Caco-2 (cell line): Measurements from ENCODE around the gene RANBP3. TPM values are rescaled to one million over a fixed set of nuclear protein-coding genes. Genes with fewer than 3 reads are reported as not detected.

Experiments
- BruUV-seq: library from RNA; stranded (reverse); fragments of 400-500 nt; replicated peaks from 2 replicates; lab custom pipeline; 2021; lab: Mats Ljungman, UMichigan
- CTCF ChIA-PET: fragments of 300-600 bp; sonication (Branson Sonifier 250); formaldehyde crosslinking; loops from one replicate; lab custom pipeline; 2022; ENCODE audit warnings: antibody characterized with exemption; lab: Charles Lee
- POLR2A ChIA-PET: fragments of 300-600 bp; sonication (Branson Sonifier 250); formaldehyde crosslinking; loops from one replicate; lab custom pipeline; 2022; ENCODE audit warnings: antibody characterized with exemption; lab: Charles Lee
- DNase-seq, 2 experiments: peaks; one replicate each; pipeline versions ENCODE4 v3.0.0 to v3.0.0-alpha.2; 2020 to 2022
- H3K27me3 ChIP-seq: replicated peaks from 2 replicates; pipeline ENCODE4 v1.6.0; 2011; ENCODE audit warnings: low read length; ENCODE audit not compliant: control insufficient read depth, insufficient read depth
- H3K36me3 ChIP-seq: 2 replicates; pipeline ENCODE4 v1.5.1; 2011; ENCODE audit warnings: low read length; ENCODE audit not compliant: control insufficient read depth, insufficient read depth
- H3K4me1 ChIP-seq: fragments of 250-450 bp; sonication (Bioruptor Pico); 2 replicates; pipeline ENCODE4 v1.5.1; 2020; ENCODE audit warnings: mild to moderate bottlenecking
- H3K4me3 ChIP-seq: 2 replicates; pipeline ENCODE4 v1.5.1; 2011; ENCODE audit warnings: low read depth, mild to moderate bottlenecking, control low read depth, low read length
- H3K9me3 ChIP-seq: fragments of 250-450 bp; sonication (Bioruptor Pico); 2 replicates; pipeline ENCODE4 v1.5.1; 2020; ENCODE audit warnings: mild to moderate bottlenecking, moderate library complexity
- H3K27ac Mint-ChIP-seq: one replicate; pipeline ENCODE4 v1.8.0; 2022; ENCODE audit warnings: mixed read lengths; ENCODE audit not compliant: unreplicated experiment
- H3K27me3 Mint-ChIP-seq: one replicate; pipeline ENCODE4 v1.8.0; 2022; ENCODE audit warnings: mixed read lengths; ENCODE audit not compliant: insufficient read depth, unreplicated experiment
- H3K36me3 Mint-ChIP-seq: one replicate; pipeline ENCODE4 v1.8.0; 2022; ENCODE audit warnings: mild to moderate bottlenecking, mixed read lengths; ENCODE audit not compliant: insufficient read depth, unreplicated experiment
- H3K4me1 Mint-ChIP-seq: one replicate; pipeline ENCODE4 v1.8.0; 2022; ENCODE audit warnings: low read depth, mixed read lengths; ENCODE audit not compliant: unreplicated experiment
- H3K4me3 Mint-ChIP-seq: one replicate; pipeline ENCODE4 v1.8.0; 2022; ENCODE audit warnings: mild to moderate bottlenecking, moderate library complexity, mixed read lengths; ENCODE audit not compliant: unreplicated experiment
- H3K9me3 Mint-ChIP-seq: one replicate; pipeline ENCODE4 v1.8.0; 2022; ENCODE audit warnings: mixed read lengths; ENCODE audit not compliant: unreplicated experiment
- intact Hi-C: fragments of 100-400 bp; cut with micrococcal nuclease; formaldehyde crosslinking; loops from one replicate; pipeline ENCODE4 v1.10.0; 2022; ENCODE audit not compliant: unreplicated experiment
- total RNA-seq: library from RNA; stranded (reverse); gene quantifications from 2 replicates; pipeline ENCODE4 v1.2.3, GENCODE V29; 2022
- TF ChIP-seq, protein P1 (sequence below), 2 experiments: fragments of 200-600 bp in 1 of 2; IDR thresholded peaks; 1 replicate in 1 of 2; 2 replicates in 1 of 2; pipeline versions ENCODE4 v1.5.1 to v1.8.0; 2011 to 2022; ENCODE audit warnings: antibody characterized with exemption in 1 of 2, control low read depth in 1 of 2, inconsistent platforms in 1 of 2, low read depth in 1 of 2, low read length in 1 of 2, mild to moderate bottlenecking in 1 of 2, moderate library complexity in 1 of 2; ENCODE audit not compliant: insufficient read depth in 1 of 2, severe bottlenecking in 1 of 2, unreplicated experiment in 1 of 2

RANBP3 gene
- total RNA-seq, 1 experiment from 2014 or later: 90.4 TPM

DNA sequence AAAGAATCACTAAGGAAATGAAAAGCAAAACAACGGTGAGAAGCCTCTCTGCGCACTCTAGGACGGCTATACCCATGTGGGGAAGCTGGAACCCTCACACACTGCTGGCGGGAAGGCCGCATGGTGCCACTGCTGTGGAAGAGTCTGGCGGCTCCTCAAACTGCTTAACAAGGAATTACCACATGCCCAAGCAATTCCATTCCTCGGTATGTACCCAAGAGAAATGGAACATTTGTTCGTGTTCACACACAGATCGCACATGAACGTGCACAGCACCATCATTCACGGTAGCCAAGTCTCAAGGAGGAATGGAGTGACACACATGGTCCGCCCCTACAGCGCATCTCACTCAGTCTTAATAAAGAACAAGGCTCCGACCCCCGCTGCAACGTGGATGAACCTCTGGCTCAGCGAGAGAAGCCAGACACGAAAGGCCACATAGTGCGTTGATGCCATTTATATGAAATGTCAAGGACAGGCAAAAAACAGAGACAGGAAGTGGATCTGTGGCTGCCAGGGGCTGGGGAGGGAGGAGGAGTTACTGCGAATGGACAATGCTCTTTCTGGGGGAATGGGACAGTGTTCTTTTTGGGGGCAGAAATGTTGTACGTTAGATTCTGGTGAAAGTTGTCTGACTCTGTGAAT, 56.3 kb downstream of the RANBP3 start:
- no peaks in the 10 kb centered on the region for H3K27me3 Mint-ChIP-seq
- CTCF ChIA-PET: no interaction called here
- TF ChIP-seq, protein P1, sequence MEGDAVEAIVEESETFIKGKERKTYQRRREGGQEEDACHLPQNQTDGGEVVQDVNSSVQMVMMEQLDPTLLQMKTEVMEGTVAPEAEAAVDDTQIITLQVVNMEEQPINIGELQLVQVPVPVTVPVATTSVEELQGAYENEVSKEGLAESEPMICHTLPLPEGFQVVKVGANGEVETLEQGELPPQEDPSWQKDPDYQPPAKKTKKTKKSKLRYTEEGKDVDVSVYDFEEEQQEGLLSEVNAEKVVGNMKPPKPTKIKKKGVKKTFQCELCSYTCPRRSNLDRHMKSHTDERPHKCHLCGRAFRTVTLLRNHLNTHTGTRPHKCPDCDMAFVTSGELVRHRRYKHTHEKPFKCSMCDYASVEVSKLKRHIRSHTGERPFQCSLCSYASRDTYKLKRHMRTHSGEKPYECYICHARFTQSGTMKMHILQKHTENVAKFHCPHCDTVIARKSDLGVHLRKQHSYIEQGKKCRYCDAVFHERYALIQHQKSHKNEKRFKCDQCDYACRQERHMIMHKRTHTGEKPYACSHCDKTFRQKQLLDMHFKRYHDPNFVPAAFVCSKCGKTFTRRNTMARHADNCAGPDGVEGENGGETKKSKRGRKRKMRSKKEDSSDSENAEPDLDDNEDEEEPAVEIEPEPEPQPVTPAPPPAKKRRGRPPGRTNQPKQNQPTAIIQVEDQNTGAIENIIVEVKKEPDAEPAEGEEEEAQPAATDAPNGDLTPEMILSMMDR (IDR thresholded peaks at IDR 0.05; ENCODE audit: insufficient read depth in 1 of 2, low read depth in 1 of 2, low read length in 1 of 2, severe bottlenecking in 1 of 2, unreplicated experiment in 1 of 2): no peak
- Histone ChIP-seq H3K4me3 (no peak overlapping the region), H3K4me1 (peaks cover under 1% of the 10 kb centered on the region), H3K9me3 (no peaks in the 10 kb centered on the region), H3K27me3 (no peaks in the 10 kb centered on the region), H3K36me3 (peaks cover 3% of the 10 kb centered on the region; the same call in 1 of the 2 replicates)
- no peak overlapping the region for H3K27ac Mint-ChIP-seq
- H3K9me3 Mint-ChIP-seq: no peaks in the 10 kb centered on the region
- peaks cover 55% of the 10 kb centered on the region for H3K36me3 Mint-ChIP-seq
- POLR2A ChIA-PET: no interaction called here
- no TSS peak for BruUV-seq
- intact Hi-C loops: no loop called here
- H3K4me3 Mint-ChIP-seq: no peak overlapping the region
- no peaks in the 10 kb centered on the region for H3K4me1 Mint-ChIP-seq
- no peak for DNase-seq

DNA sequence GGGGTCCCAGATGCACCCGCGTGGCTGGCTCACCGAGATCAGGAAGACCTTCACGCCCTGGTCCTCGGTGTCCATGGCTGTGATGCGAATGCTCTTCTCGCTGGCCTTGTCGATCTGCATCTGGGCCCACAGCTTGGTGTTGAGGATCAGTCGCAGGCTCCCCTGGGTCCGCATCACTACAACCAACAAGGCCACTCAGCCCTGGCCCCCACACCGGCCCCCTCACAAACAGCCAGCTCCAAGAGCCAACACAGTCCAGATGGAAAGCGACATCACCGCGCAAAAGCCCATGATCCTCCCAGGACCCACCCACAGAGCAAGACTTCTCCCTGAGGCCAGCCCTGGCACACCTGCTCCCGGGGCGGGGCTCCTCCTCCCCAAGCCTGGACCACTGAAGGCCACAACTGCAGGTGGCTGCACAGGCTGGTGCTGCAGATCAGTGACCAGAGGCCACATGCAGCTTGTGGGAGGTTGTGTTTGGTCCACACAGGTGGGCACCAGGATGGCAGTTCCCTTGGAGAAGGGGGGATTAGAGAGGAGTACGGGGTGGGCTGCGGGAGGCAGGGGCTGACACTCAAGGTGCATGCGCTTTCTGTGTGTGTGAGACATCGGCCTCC, 59.4 kb downstream of the RANBP3 start:
- BruUV-seq: no TSS peak
- no peaks in the 10 kb centered on the region for H3K36me3 ChIP-seq
- H3K4me3 ChIP-seq: no peak overlapping the region
- TF ChIP-seq, protein P1 (IDR thresholded peaks at IDR 0.05; ENCODE audit: insufficient read depth in 1 of 2, low read depth in 1 of 2, low read length in 1 of 2, severe bottlenecking in 1 of 2, unreplicated experiment in 1 of 2): no peak
- H3K36me3 Mint-ChIP-seq: peaks cover 54% of the 10 kb centered on the region
- no peak overlapping the region for H3K27ac Mint-ChIP-seq
- peaks cover 30% of the 10 kb centered on the region for H3K4me1 ChIP-seq
- CTCF ChIA-PET: no interaction called here
- no peak overlapping the region for H3K4me3 Mint-ChIP-seq
- H3K4me1 Mint-ChIP-seq: no peaks in the 10 kb centered on the region
- no peaks in the 10 kb centered on the region for H3K9me3 ChIP-seq
- intact Hi-C loops: no loop called here
- H3K27me3 ChIP-seq: no peaks in the 10 kb centered on the region
- H3K9me3 Mint-ChIP-seq: no peaks in the 10 kb centered on the region
- no peak for DNase-seq
- POLR2A ChIA-PET: no interaction called here
- no peaks in the 10 kb centered on the region for H3K27me3 Mint-ChIP-seq

DNA sequence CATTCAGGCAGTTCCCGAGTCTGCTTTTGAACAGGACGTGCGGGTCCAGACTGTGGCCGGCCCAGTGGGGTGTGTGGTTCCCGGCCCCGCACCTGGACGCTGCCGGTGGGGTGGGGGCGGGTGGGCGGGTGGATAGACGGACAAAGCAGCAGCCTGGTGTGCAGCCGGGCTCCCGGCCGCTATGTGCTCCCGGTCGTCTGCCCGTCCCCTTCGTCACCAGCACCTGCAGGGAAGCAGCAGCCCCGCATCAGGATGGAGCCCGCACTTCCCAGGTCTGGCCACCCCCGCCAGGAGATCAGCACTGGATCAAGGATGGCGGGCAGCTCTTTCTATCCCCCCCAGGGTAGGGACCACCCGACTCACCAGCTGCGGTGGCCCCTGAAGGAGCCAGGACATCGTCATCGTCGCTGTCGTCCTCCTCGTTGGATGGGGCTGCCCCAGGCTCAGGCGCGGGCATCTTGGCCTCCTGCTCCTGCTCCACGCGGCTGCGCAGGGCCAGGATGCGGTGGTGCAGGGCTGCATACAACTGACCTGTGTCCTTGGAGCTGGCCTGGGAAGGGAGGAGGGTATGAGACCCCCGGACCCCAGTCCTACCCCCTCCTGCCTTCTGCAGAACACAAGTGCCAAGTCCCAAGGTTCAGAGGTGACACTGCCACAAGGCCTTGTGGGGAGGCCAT, 60.4 kb downstream of the RANBP3 start:
- no TSS peak for BruUV-seq
- Histone ChIP-seq H3K9me3 (no peaks in the 10 kb centered on the region), H3K4me3 (no peak overlapping the region), H3K36me3 (no peaks in the 10 kb centered on the region), H3K27me3 (no peaks in the 10 kb centered on the region), H3K4me1 (peaks cover 30% of the 10 kb centered on the region)
- H3K27me3 Mint-ChIP-seq: no peaks in the 10 kb centered on the region
- no peaks in the 10 kb centered on the region for H3K9me3 Mint-ChIP-seq
- ChIA-PET POLR2A (no interaction called here), CTCF (no interaction called here)
- peaks cover 50% of the 10 kb centered on the region for H3K36me3 Mint-ChIP-seq
- H3K27ac Mint-ChIP-seq: no peak overlapping the region
- no peak for DNase-seq
- H3K4me1 Mint-ChIP-seq: no peaks in the 10 kb centered on the region
- intact Hi-C loops: no loop called here
- H3K4me3 Mint-ChIP-seq: no peak overlapping the region
- TF ChIP-seq, protein P1 (IDR thresholded peaks at IDR 0.05; ENCODE audit: insufficient read depth in 1 of 2, low read depth in 1 of 2, low read length in 1 of 2, severe bottlenecking in 1 of 2, unreplicated experiment in 1 of 2): no peak
